Right lobe of liver (tissue), 6 donors: ENCODE data around the gene MTNR1A. TPM values are rescaled to one million over a fixed set of nuclear protein-coding genes. Genes with fewer than 3 reads are reported as not detected.

Experiments used
- ATAC-seq, 4 donors: fragments of 200-7000 bp; cut with Tn5 transposase; one replicate each; pipeline ENCODE4 v1.9.1; 2020; ENCODE audit warnings: mild to moderate bottlenecking in 4 of 4, moderate library complexity in 4 of 4
- DNase-seq, 3 donors: peaks; one replicate each; pipeline ENCODE4 v3.0.0-alpha.2; 2020
- H3K27ac ChIP-seq, 3 donors: fragments of 200-600 bp; one replicate each; pipeline ENCODE4 v1.8.0; 2022
- H3K27me3 ChIP-seq, 2 donors: fragments of 200-600 bp; one replicate each; pipeline ENCODE4 v1.8.0; 2022
- H3K36me3 ChIP-seq, 4 donors: fragments of 200-600 bp; sonication (generic) in 1 of 4; one replicate each; pipeline versions ENCODE4 v1.5.1 to v1.8.0; 2017 to 2022; ENCODE audit warnings: control low read depth in 1 of 4
- H3K4me1 ChIP-seq, 4 donors: fragments of 200-600 bp; sonication (generic) in 1 of 4; one replicate each; pipeline versions ENCODE4 v1.5.1 to v1.8.0; 2017 to 2022; ENCODE audit warnings: control low read depth in 1 of 4
- H3K4me3 ChIP-seq, 3 donors: fragments of 200-600 bp; one replicate each; pipeline ENCODE4 v1.8.0; 2022
- H3K9me3 ChIP-seq, 4 donors: fragments of 200-600 bp; sonication (generic) in 1 of 4; one replicate each; pipeline versions ENCODE4 v1.5.1 to v1.8.0; 2017 to 2022; ENCODE audit warnings: control low read depth in 1 of 4
- CTCF ChIP-seq, 4 donors: fragments of 200-600 bp in 3 of 4; fragments of 450-650 bp in 1 of 4; IDR thresholded peaks; one replicate each; pipeline versions ENCODE4 v1.5.1 to v1.8.0; 2016 to 2022; ENCODE audit warnings: antibody characterized with exemption in 4 of 4, mild to moderate bottlenecking in 2 of 4
- POLR2A ChIP-seq: fragments of 450-650 bp; IDR thresholded peaks from one replicate; pipeline ENCODE4 v1.6.1; 2017; ENCODE audit warnings: antibody characterized with exemption, mild to moderate bottlenecking
- WGBS: methylation state at CpG from one replicate; pipeline ENCODE4 v1.1.6; 2018; ENCODE audit warnings: low coverage, low lambda C conversion rate; ENCODE audit not compliant: insufficient coverage; ENCODE audit errors: missing lambda C conversion rate; 5-methylcytosine and 5-hydroxymethylcytosine counted together
- intact Hi-C, 2 donors: fragments of 100-400 bp; cut with DNase I; formaldehyde crosslinking; loops; one replicate each; pipeline versions ENCODE4 v1.11.2 to v1.14.1; 2022
- small RNA-seq, 2 experiments: library from RNA; depleted of rRNA; stranded (forward); fragments of <200 nt; gene quantifications; one replicate each; pipeline ENCODE3, GENCODE V24; 2016
- total RNA-seq, 6 experiments: library from RNA; depleted of rRNA in 2 of 6; stranded (reverse); fragments of >200 nt in 2 of 6; fragmentation: NEBNext Ultra II Directional in 3 of 6; extraction: Animal tissue kit (Norgen Biotek cat#: 25700) in 3 of 6; gene quantifications; one replicate each; pipeline versions ENCODE4 v1.1.0 to v1.2.4, GENCODE V29; 2016 to 2023
- donor health status: DM: no; HTN: yes; CAD: no.
- donor health status: DM: no; HTN: no; CAD: no.
- donor health status: DM: no; HTN: no; CAD: no.
- donor health status: DM: no; HTN: yes; CAD: no.
- donor health status: DM: no; HTN: yes; CAD: no.

MTNR1A gene
- total RNA-seq, 6 experiments from 2014 or later: 0.18 TPM; not detected in 5

DNA sequence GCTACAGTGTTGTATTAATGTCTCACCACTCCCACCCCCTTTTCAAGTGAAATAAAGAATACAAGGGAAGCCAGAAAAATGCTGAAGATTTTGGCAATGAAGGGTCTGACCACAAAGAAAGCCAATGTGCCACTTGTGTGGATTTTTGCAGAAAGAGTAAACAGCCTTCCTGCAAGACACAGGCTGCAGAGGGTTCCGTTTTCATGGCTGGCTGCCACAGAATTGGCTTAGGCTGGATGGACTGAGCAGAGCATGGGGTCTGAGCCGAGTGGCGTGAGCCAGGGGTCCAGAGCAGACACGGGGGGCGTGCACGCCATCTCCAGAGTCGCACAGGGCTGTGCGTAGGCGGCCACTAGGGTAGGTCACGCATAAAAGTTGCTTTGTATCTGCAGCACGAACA, 69.2 kb downstream of the MTNR1A start:
- ATAC-seq: no peak

DNA sequence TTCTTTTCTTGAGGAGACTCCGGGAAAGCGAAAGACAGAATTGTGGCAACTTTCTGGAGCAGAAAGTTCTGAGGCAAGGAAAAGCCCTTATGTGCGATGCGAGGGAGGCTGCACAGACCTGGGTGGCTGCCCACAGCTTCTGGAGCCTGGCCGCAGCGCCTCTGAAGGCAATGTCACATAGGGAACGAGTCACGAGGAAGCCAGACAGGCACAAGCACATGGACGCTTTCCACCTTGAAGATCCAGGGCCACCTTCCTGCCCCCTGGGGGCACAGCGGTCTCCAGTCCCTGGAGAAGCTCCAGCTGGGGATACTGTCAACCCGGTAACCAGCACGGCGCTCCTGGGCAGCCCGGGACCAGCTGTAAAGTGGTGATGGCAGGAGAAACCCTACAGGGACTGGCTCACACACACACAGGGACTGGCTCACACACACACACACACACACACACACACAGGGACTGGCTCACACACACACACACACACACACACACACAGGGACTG, 69.8 kb downstream of the MTNR1A start:
- H3K4me3 ChIP-seq: no peak overlapping the region
- no peak overlapping the region for H3K27ac ChIP-seq
- WGBS: 57% methylated on average over 9 of the region's 14 CpGs
- peak in 1 of 4 donors; percentile 16 for ATAC-seq
- TF ChIP-seq CTCF (IDR thresholded peaks at IDR 0.05) (no peak), POLR2A (no peak)
- H3K36me3 ChIP-seq: no peaks in the 10 kb centered on the region
- intact Hi-C loops: no loop called here
- H3K27me3 ChIP-seq: no peaks in the 10 kb centered on the region
- H3K4me1 ChIP-seq: no peaks in the 10 kb centered on the region
- DNase-seq: no peak
- H3K9me3 ChIP-seq: no peaks in the 10 kb centered on the region

More for the DNA sequence above, 69.2 kb downstream of the MTNR1A start:
- WGBS: 49% methylated on average over 6 of the region's 11 CpGs
- intact Hi-C loops: no loop called here
- Histone ChIP-seq H3K27me3 (no peaks in the 10 kb centered on the region), H3K9me3 (no peaks in the 10 kb centered on the region), H3K27ac (no peak overlapping the region), H3K4me1 (no peaks in the 10 kb centered on the region), H3K36me3 (no peaks in the 10 kb centered on the region), H3K4me3 (no peak overlapping the region)
- DNase-seq: no peak
- TF ChIP-seq CTCF (IDR thresholded peaks at IDR 0.05) (no peak), POLR2A (no peak)

GRCh38 chr4:186485150-186485549, 70.2 kb downstream of the MTNR1A start:
- 34% methylated on average over 2 of the region's 5 CpGs for WGBS
- intact Hi-C loops: no loop called here
- Histone ChIP-seq H3K4me1 (no peaks in the 10 kb centered on the region), H3K27ac (no peak overlapping the region), H3K9me3 (no peaks in the 10 kb centered on the region), H3K4me3 (no peak overlapping the region), H3K36me3 (no peaks in the 10 kb centered on the region), H3K27me3 (no peaks in the 10 kb centered on the region)
- no peak for ATAC-seq
- TF ChIP-seq CTCF (IDR thresholded peaks at IDR 0.05) (no peak), POLR2A (no peak)
- DNase-seq: no peak

DNA sequence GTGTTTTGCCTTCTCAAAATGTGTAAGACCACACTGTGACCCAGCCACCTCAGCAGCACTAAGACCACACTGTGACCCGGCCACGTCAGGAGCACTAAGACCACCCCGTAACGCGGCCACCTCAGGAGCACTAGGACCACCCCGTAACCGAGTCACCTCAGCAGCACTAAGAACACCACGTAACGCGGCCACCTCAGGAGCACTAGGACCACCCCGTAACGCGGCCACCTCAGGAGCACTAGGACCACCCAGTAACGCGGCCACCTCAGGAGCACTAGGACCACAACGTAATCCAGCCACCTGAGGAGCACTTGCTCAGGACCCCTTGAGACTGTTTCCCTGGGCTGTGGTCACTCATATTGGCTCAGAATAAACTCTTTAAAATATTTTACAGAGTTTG, 71.7 kb downstream of the MTNR1A start:
- no peaks in the 10 kb centered on the region for H3K4me1 ChIP-seq
- no peaks in the 10 kb centered on the region for H3K9me3 ChIP-seq
- H3K27me3 ChIP-seq: no peaks in the 10 kb centered on the region
- WGBS: 78% methylated on average over 11 of the region's 16 CpGs
- intact Hi-C loops: no loop called here
- DNase-seq: no peak
- TF ChIP-seq CTCF (IDR thresholded peaks at IDR 0.05) (no peak), POLR2A (no peak)
- no peak overlapping the region for H3K27ac ChIP-seq
- H3K36me3 ChIP-seq: no peaks in the 10 kb centered on the region
- ATAC-seq: no peak
- no peak overlapping the region for H3K4me3 ChIP-seq

Small RNA genes lying within 50 kb of the gene (small RNA-seq; reads per million reads assigned to genes)
- 0 reads per million in 2 experiments for gene RNU6-1055P

Other genes with a start within 250 kb of the MTNR1A start
- gene FAT1, start 168.3 kb upstream of the MTNR1A start, total RNA-seq: 100 to 1,000 TPM in 2 of 6 experiments, 10 to 100 TPM in 4; 32.9 to 173 (median 69.7) TPM